Suprapubic skin (tissue), 4 donors: Measurements from ENCODE around the gene TARDBP. TPM values are rescaled to one million over a fixed set of nuclear protein-coding genes. Genes with fewer than 3 reads are reported as not detected.
"Not testable (repeated sequence)": the region's sequence is repeated elsewhere in the genome, so short reads cannot be mapped to it uniquely, and the experiment has no call there.

Experiments used
- DNase-seq, 2 donors: peaks; one replicate each; pipeline ENCODE4 v3.0.0-alpha.2; 2019; ENCODE audit warnings: low spot score in 2 of 2
- H3K27ac ChIP-seq: fragments of 200-600 bp; sonication (generic); one replicate; pipeline ENCODE4 v1.5.1; 2019
- H3K27me3 ChIP-seq: fragments of 200-600 bp; sonication (generic); one replicate; pipeline ENCODE4 v1.5.1; 2019
- H3K36me3 ChIP-seq: fragments of 200-600 bp; sonication (generic); one replicate; pipeline ENCODE4 v1.5.1; 2019
- H3K4me1 ChIP-seq: fragments of 200-600 bp; sonication (generic); one replicate; pipeline ENCODE4 v1.5.1; 2019
- H3K4me3 ChIP-seq: fragments of 200-600 bp; sonication (generic); one replicate; pipeline ENCODE4 v1.5.1; 2019; ENCODE audit warnings: mild to moderate bottlenecking
- H3K9me3 ChIP-seq: fragments of 200-600 bp; sonication (generic); one replicate; pipeline ENCODE4 v1.5.1; 2019
- CTCF ChIP-seq, 2 donors: fragments of 200-600 bp in 1 of 2; fragments of 450-650 bp in 1 of 2; sonication (generic) in 1 of 2; IDR thresholded peaks; one replicate each; pipeline ENCODE4 v1.5.1; 2016 to 2019; ENCODE audit warnings: antibody characterized with exemption in 2 of 2, mild to moderate bottlenecking in 1 of 2, moderate library complexity in 1 of 2
- EP300 ChIP-seq: sonication (generic); formaldehyde crosslinking; IDR thresholded peaks from one replicate; pipeline ENCODE4 v1.6.1; 2017; ENCODE audit warnings: antibody characterized with exemption
- POLR2A ChIP-seq, 2 donors: fragments of 450-650 bp; IDR thresholded peaks; one replicate each; pipeline ENCODE4 v1.6.1; 2017; ENCODE audit warnings: antibody characterized with exemption in 2 of 2, mild to moderate bottlenecking in 2 of 2, moderate library complexity in 2 of 2
- POLR2AphosphoS5 ChIP-seq, 3 donors: sonication (generic); formaldehyde crosslinking; IDR thresholded peaks; one replicate each; pipeline ENCODE4 v1.6.1; 2017; ENCODE audit warnings: antibody characterized with exemption in 3 of 3
- WGBS: methylation state at CpG from one replicate; pipeline ENCODE4 v1.1.5; 2018; 5-methylcytosine and 5-hydroxymethylcytosine counted together
- total RNA-seq, 4 donors: library from RNA; depleted of rRNA; stranded (reverse); fragments of >200 nt; gene quantifications; one replicate each; pipeline ENCODE4 v1.1.0, GENCODE V29; 2016

The TARDBP gene
- total RNA-seq, 4 donors from 2014 or later = 92.7 to 287 (median 156) TPM

- H3K4me3 ChIP-seq = no peak overlapping the region
These were observed 49.4 kb downstream of the TARDBP start for GRCh38 chr1:11061652-11062365.

GRCh38 chr1:11062965-11063401, 50.5 kb downstream of the TARDBP start:
- DNase-seq = peak; percentile 17 to 43
- Histone ChIP-seq H3K27me3 (no peaks in the 10 kb centered on the region), H3K36me3 (peaks cover 37% of the 10 kb centered on the region), H3K4me1 (peaks cover 30% of the 10 kb centered on the region), H3K9me3 (no peaks in the 10 kb centered on the region), H3K27ac (no peak overlapping the region), H3K4me3 (no peak overlapping the region)
- WGBS = 56% methylated on average over 3 of the region's 3 CpGs
- TF ChIP-seq EP300 (no peak), POLR2AphosphoS5 (IDR thresholded peaks at IDR 0.05) (no peak), CTCF (IDR thresholded peaks at IDR 0.05) (no peak), POLR2A (IDR thresholded peaks at IDR 0.05) (no peak)

More at GRCh38 chr1:11061652-11062365, 49.4 kb downstream of the TARDBP start:
- WGBS = 63% methylated on average over 5 of the region's 5 CpGs
- Histone ChIP-seq H3K4me1 (peaks cover 30% of the 10 kb centered on the region), H3K9me3 (no peaks in the 10 kb centered on the region), H3K27ac (no peak overlapping the region), H3K27me3 (no peaks in the 10 kb centered on the region), H3K36me3 (peaks cover 28% of the 10 kb centered on the region)
- no peak for DNase-seq
- TF ChIP-seq POLR2A (IDR thresholded peaks at IDR 0.05) (no peak), EP300 (no peak), POLR2AphosphoS5 (IDR thresholded peaks at IDR 0.05) (no peak), CTCF (IDR thresholded peaks at IDR 0.05) (no peak)

- TF ChIP-seq CTCF (IDR thresholded peaks at IDR 0.05) = peak in 1 of 2 donors; percentile 9
- DNase-seq = peak; percentile 26 to 43
- H3K27ac ChIP-seq, H3K9me3 ChIP-seq, H3K4me3 ChIP-seq, H3K27me3 ChIP-seq: not testable (repeated sequence)
- Histone ChIP-seq H3K4me1 (peaks cover 22% of the 10 kb centered on the region), H3K36me3 (peaks cover 47% of the 10 kb centered on the region)
- WGBS = 79% methylated on average over 18 of the region's 18 CpGs
These were observed 51.6 kb downstream of the TARDBP start for GRCh38 chr1:11063937-11064537.

- H3K4me3 ChIP-seq = no peak overlapping the region
- TF ChIP-seq EP300 (no peak), POLR2A (IDR thresholded peaks at IDR 0.05) (no peak), POLR2AphosphoS5 (IDR thresholded peaks at IDR 0.05) (no peak), CTCF (IDR thresholded peaks at IDR 0.05) (no peak)
- DNase-seq = no peak
- H3K9me3 ChIP-seq = no peaks in the 10 kb centered on the region
- no peak overlapping the region for H3K27ac ChIP-seq
- 98% methylated on average over 3 of the region's 3 CpGs for WGBS
- peaks cover 17% of the 10 kb centered on the region for H3K4me1 ChIP-seq
- H3K27me3 ChIP-seq = no peaks in the 10 kb centered on the region
- H3K36me3 ChIP-seq = peaks cover 56% of the 10 kb centered on the region
These were observed 52.5 kb downstream of the TARDBP start for GRCh38 chr1:11064942-11065341.

- Histone ChIP-seq H3K36me3 (peaks cover 65% of the 10 kb centered on the region), H3K9me3 (no peaks in the 10 kb centered on the region), H3K27ac (no peak overlapping the region), H3K4me3 (no peak overlapping the region), H3K4me1 (peaks cover 14% of the 10 kb centered on the region), H3K27me3 (no peaks in the 10 kb centered on the region)
- TF ChIP-seq CTCF (IDR thresholded peaks at IDR 0.05) = no peak
- TF ChIP-seq POLR2AphosphoS5 (IDR thresholded peaks at IDR 0.05) = no peak
- no peak for TF ChIP-seq POLR2A (IDR thresholded peaks at IDR 0.05)
- TF ChIP-seq EP300 = no peak
- peak in 1 of 2 donors; percentile 11 for DNase-seq
- 97% methylated on average over 1 of the region's 1 CpG for WGBS
These were observed 53.3 kb downstream of the TARDBP start for GRCh38 chr1:11065796-11066195.
